WTC11 (cell line): ENCODE measurements around the gene LAPTM4A. TPM values are rescaled to one million over a fixed set of nuclear protein-coding genes. Genes with fewer than 3 reads are reported as not detected.

Source experiments
- ATAC-seq: fragments of 200-7000 bp; cut with Tn5 transposase; 2 replicates; pipeline ENCODE4 v1.10.0; 2021; ENCODE audit warnings: mild to moderate bottlenecking, moderate library complexity
- CTCF ChIA-PET: fragments of 300-600 bp; sonication (Branson Sonifier 250); formaldehyde crosslinking; loops from one replicate; lab custom pipeline; 2021; ENCODE audit warnings: antibody characterized with exemption; lab: Charles Lee
- POLR2A ChIA-PET: fragments of 350-600 bp; sonication (Branson Sonifier 250); formaldehyde crosslinking; loops from one replicate; lab custom pipeline; 2021; ENCODE audit warnings: antibody characterized with exemption; lab: Charles Lee
- DNase-seq: peaks from one replicate; pipeline ENCODE4 v3.0.0; 2021; ENCODE audit warnings: low spot score
- H3K27ac Mint-ChIP-seq: 2 replicates; pipeline ENCODE4 v1.8.0; 2021; ENCODE audit warnings: mixed read lengths
- H3K27me3 Mint-ChIP-seq: 2 replicates; pipeline ENCODE4 v1.8.0; 2021; ENCODE audit warnings: low read depth, mild to moderate bottlenecking, moderate library complexity, mixed read lengths
- H3K36me3 Mint-ChIP-seq: 2 replicates; pipeline ENCODE4 v1.8.0; 2021; ENCODE audit warnings: mixed read lengths
- H3K4me1 Mint-ChIP-seq: 2 replicates; pipeline ENCODE4 v1.8.0; 2022; ENCODE audit warnings: mixed read lengths
- H3K4me3 Mint-ChIP-seq: 2 replicates; pipeline ENCODE4 v1.8.0; 2021; ENCODE audit warnings: mild to moderate bottlenecking, moderate library complexity, mixed read lengths
- H3K9me3 Mint-ChIP-seq: 2 replicates; pipeline ENCODE4 v1.8.0; 2021; ENCODE audit warnings: mixed read lengths
- CREB1 ChIP-seq: sonication (generic); formaldehyde crosslinking; IDR thresholded peaks from 2 replicates; pipeline ENCODE4 v1.8.0; 2023; ENCODE audit warnings: mild to moderate bottlenecking, missing genetic modification reagents
- ESRRA ChIP-seq: sonication (generic); formaldehyde crosslinking; IDR thresholded peaks from 2 replicates; pipeline ENCODE4 v1.8.1; 2022; ENCODE audit warnings: mild to moderate bottlenecking, missing genetic modification reagents, borderline replicate concordance
- ETV6 ChIP-seq: sonication (generic); formaldehyde crosslinking; IDR thresholded peaks from 2 replicates; pipeline ENCODE4 v1.8.1; 2022; ENCODE audit warnings: mild to moderate bottlenecking, missing genetic modification reagents
- FOXK1 ChIP-seq: sonication (generic); formaldehyde crosslinking; IDR thresholded peaks from 2 replicates; pipeline ENCODE4 v1.8.0; 2022; ENCODE audit warnings: mild to moderate bottlenecking, moderate library complexity, missing genetic modification reagents
- FOXP1 ChIP-seq: sonication (generic); formaldehyde crosslinking; IDR thresholded peaks from 2 replicates; pipeline ENCODE4 v1.8.0; 2022; ENCODE audit warnings: missing genetic modification reagents, mild to moderate bottlenecking, moderate library complexity, borderline replicate concordance
- GABPB1 ChIP-seq: sonication (generic); formaldehyde crosslinking; IDR thresholded peaks from 2 replicates; pipeline ENCODE4 v1.8.1; 2023; ENCODE audit warnings: mild to moderate bottlenecking, missing genetic modification reagents
- JUN ChIP-seq: sonication (generic); formaldehyde crosslinking; IDR thresholded peaks from 2 replicates; pipeline ENCODE4 v1.8.0; 2023; ENCODE audit warnings: mild to moderate bottlenecking, missing genetic modification reagents
- KAT7 ChIP-seq: sonication (generic); formaldehyde crosslinking; IDR thresholded peaks from 2 replicates; pipeline ENCODE4 v1.8.1; 2023; ENCODE audit warnings: missing genetic modification reagents, mild to moderate bottlenecking, borderline replicate concordance
- NFATC4 ChIP-seq: fragments of 250-450 bp; sonication (Bioruptor Pico); IDR thresholded peaks from 2 replicates; pipeline ENCODE4 v1.9.0; 2021; ENCODE audit warnings: mild to moderate bottlenecking
- TCF7 ChIP-seq: sonication (generic); formaldehyde crosslinking; IDR thresholded peaks from 2 replicates; pipeline ENCODE4 v1.8.0; 2022; ENCODE audit warnings: mild to moderate bottlenecking, low read depth, missing genetic modification reagents, moderate library complexity
- TEAD1 ChIP-seq: sonication (generic); formaldehyde crosslinking; IDR thresholded peaks from 2 replicates; pipeline ENCODE4 v1.8.0; 2022; ENCODE audit warnings: mild to moderate bottlenecking, missing genetic modification reagents
- ZBTB21 ChIP-seq: sonication (generic); formaldehyde crosslinking; IDR thresholded peaks from 2 replicates; pipeline ENCODE4 v1.8.1; 2023; ENCODE audit warnings: mild to moderate bottlenecking, missing genetic modification reagents, borderline replicate concordance
- ZNF423 ChIP-seq: fragments of 250-450 bp; sonication (Bioruptor Pico); IDR thresholded peaks from 2 replicates; pipeline ENCODE4 v2.1.2; 2022; ENCODE audit warnings: mild to moderate bottlenecking, moderate library complexity
- total RNA-seq: library from RNA; stranded (reverse); gene quantifications from 3 replicates; pipeline ENCODE4 v1.2.3, GENCODE V29; 2021
- TF ChIP-seq, protein P1 (sequence below): sonication (generic); formaldehyde crosslinking; IDR thresholded peaks from 2 replicates; pipeline ENCODE4 v1.8.1; 2023; ENCODE audit warnings: mild to moderate bottlenecking, moderate library complexity, missing genetic modification reagents
- TF ChIP-seq, protein P2 (sequence below): sonication (generic); formaldehyde crosslinking; IDR thresholded peaks from 2 replicates; pipeline ENCODE4 v1.8.1; 2022; ENCODE audit warnings: missing genetic modification reagents, borderline replicate concordance
- TF ChIP-seq, protein P3 (sequence below): fragments of 250-450 bp; sonication (Bioruptor Pico); IDR thresholded peaks from 2 replicates; pipeline ENCODE4 v1.9.0; 2021; ENCODE audit warnings: mild to moderate bottlenecking
- TF ChIP-seq, protein P4 (sequence below): sonication (generic); formaldehyde crosslinking; IDR thresholded peaks from 2 replicates; pipeline ENCODE4 v1.8.1; 2023; ENCODE audit warnings: mild to moderate bottlenecking, missing genetic modification reagents, moderate library complexity
- TF ChIP-seq, protein P5 (sequence below): sonication (generic); formaldehyde crosslinking; IDR thresholded peaks from 2 replicates; pipeline ENCODE4 v1.8.1; 2022; ENCODE audit warnings: mild to moderate bottlenecking, missing genetic modification reagents, moderate library complexity, borderline replicate concordance
- TF ChIP-seq, protein P6 (sequence below): sonication (generic); formaldehyde crosslinking; IDR thresholded peaks from 2 replicates; pipeline ENCODE4 v1.8.1; 2023; ENCODE audit warnings: mild to moderate bottlenecking, missing genetic modification reagents
- TF ChIP-seq, protein P7 (sequence below): sonication (generic); formaldehyde crosslinking; IDR thresholded peaks from 2 replicates; pipeline ENCODE4 v1.8.0; 2022; ENCODE audit warnings: mild to moderate bottlenecking, missing genetic modification reagents

LAPTM4A gene
- total RNA-seq, 1 experiment from 2014 or later, result 163 TPM

DNA sequence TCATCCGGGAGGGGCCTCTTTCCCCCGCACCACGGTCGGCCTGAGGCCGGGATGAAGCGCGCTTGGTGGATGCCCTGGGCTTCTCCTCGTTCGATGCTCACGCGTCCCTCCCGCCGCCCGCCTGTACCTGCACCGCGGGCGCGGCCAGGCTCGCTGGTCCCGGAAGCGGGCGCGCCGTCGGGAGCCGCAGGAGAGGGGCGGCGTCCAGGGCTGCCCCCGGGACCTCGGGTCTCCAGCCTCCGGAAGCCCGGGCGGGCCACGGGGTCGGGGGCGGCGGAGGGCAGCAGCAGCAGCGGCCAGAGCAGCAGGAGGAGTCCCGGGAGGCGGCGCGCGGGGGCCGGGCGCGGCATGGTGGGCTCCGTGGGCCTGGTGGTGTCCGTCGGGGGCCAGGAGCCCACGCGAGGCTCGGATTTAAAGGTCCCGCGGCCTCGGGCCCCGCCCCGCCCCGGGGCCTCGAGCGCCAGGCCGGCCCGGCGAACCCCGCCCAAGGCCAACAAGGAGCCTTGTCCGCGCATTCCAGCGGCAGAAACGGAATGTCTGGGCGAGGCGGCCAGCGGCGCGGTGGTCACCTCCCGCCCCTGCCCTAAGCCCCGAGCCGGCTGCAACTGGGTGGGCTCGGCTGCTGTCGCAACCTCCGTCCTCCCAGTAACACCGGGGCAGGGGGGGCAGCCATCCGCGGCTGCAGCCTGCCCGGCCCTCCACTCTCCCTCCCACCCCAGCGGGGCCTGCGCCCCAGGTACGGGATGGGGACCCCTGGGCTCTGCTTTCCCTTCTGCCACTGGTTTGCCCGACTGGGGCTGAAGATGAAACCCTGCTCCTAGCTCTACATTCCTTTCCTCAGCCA is 38.9 kb downstream of the LAPTM4A start, which contains the start of gene MATN3 (continued):
- TF ChIP-seq TEAD1 (CRISPR knock-in tag), result peak; percentile 75; the same call in 1 of the 2 replicates
- peak; percentile 17; the same call in 1 of the 2 replicates for TF ChIP-seq FOXK1
- TF ChIP-seq, protein P1, sequence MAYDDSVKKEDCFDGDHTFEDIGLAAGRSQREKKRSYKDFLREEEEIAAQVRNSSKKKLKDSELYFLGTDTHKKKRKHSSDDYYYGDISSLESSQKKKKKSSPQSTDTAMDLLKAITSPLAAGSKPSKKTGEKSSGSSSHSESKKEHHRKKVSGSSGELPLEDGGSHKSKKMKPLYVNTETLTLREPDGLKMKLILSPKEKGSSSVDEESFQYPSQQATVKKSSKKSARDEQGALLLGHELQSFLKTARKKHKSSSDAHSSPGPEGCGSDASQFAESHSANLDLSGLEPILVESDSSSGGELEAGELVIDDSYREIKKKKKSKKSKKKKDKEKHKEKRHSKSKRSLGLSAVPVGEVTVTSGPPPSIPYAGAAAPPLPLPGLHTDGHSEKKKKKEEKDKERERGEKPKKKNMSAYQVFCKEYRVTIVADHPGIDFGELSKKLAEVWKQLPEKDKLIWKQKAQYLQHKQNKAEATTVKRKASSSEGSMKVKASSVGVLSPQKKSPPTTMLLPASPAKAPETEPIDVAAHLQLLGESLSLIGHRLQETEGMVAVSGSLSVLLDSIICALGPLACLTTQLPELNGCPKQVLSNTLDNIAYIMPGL (CRISPR knock-in tag), result peak; percentile 30; the same call in 1 of the 2 replicates

DNA sequence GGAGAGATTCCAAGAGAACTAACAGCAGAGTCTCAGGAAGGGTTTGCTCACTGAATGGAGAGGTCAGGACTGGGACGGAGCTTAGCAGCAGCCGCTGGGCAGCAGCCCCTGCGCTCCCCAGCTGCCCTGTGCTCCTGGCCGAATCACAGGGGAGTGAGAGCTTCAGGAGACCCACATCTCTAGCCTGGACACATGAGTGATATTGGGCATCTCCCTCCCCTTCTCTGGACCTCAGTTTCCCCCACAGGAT is 39.5 kb downstream of the LAPTM4A start:
- peaks cover 3% of the 10 kb centered on the region; the same call in 1 of the 2 replicates for H3K36me3 Mint-ChIP-seq
- peaks cover 42% of the 10 kb centered on the region for H3K27me3 Mint-ChIP-seq
- no peak for TF ChIP-seq ESRRA
- no peak for TF ChIP-seq KAT7 (CRISPR knock-in tag)
- TF ChIP-seq ZNF423 (CRISPR knock-in tag), result no peak
- TF ChIP-seq, protein P2, sequence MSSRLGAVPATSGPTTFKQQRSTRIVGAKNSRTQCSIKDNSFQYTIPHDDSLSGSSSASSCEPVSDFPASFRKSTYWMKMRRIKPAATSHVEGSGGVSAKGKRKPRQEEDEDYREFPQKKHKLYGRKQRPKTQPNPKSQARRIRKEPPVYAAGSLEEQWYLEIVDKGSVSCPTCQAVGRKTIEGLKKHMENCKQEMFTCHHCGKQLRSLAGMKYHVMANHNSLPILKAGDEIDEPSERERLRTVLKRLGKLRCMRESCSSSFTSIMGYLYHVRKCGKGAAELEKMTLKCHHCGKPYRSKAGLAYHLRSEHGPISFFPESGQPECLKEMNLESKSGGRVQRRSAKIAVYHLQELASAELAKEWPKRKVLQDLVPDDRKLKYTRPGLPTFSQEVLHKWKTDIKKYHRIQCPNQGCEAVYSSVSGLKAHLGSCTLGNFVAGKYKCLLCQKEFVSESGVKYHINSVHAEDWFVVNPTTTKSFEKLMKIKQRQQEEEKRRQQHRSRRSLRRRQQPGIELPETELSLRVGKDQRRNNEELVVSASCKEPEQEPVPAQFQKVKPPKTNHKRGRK (CRISPR knock-in tag), result no peak
- TF ChIP-seq, protein P3, sequence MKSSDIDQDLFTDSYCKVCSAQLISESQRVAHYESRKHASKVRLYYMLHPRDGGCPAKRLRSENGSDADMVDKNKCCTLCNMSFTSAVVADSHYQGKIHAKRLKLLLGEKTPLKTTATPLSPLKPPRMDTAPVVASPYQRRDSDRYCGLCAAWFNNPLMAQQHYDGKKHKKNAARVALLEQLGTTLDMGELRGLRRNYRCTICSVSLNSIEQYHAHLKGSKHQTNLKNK, result no peak
- TF ChIP-seq ZBTB21 (CRISPR knock-in tag), result no peak
- TF ChIP-seq, protein P4, sequence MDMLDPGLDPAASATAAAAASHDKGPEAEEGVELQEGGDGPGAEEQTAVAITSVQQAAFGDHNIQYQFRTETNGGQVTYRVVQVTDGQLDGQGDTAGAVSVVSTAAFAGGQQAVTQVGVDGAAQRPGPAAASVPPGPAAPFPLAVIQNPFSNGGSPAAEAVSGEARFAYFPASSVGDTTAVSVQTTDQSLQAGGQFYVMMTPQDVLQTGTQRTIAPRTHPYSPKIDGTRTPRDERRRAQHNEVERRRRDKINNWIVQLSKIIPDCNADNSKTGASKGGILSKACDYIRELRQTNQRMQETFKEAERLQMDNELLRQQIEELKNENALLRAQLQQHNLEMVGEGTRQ, result no peak
- TF ChIP-seq FOXP1, result no peak
- no peak overlapping the region for H3K27ac Mint-ChIP-seq
- peaks cover 7% of the 10 kb centered on the region for H3K9me3 Mint-ChIP-seq
- DNase-seq, result no peak
- ATAC-seq, result peak; percentile 26
- peaks cover 15% of the 10 kb centered on the region for H3K4me1 Mint-ChIP-seq
- CTCF ChIA-PET, result interaction anchor here (0.6 to 2.8 kb wide), 4 partner anchors 12 to 220 kb away, joined by 3 to 11 read pairs (median 4); partner anchors contain the start of gene WDR35
- H3K4me3 Mint-ChIP-seq, result peak overlapping the region; percentile 70
- POLR2A ChIA-PET, result interaction anchor here (0.9 to 2.3 kb wide), 2 partner anchors 22 to 36 kb away, joined by 3 to 9 read pairs; partner anchors contain the start of gene WDR35

DNA sequence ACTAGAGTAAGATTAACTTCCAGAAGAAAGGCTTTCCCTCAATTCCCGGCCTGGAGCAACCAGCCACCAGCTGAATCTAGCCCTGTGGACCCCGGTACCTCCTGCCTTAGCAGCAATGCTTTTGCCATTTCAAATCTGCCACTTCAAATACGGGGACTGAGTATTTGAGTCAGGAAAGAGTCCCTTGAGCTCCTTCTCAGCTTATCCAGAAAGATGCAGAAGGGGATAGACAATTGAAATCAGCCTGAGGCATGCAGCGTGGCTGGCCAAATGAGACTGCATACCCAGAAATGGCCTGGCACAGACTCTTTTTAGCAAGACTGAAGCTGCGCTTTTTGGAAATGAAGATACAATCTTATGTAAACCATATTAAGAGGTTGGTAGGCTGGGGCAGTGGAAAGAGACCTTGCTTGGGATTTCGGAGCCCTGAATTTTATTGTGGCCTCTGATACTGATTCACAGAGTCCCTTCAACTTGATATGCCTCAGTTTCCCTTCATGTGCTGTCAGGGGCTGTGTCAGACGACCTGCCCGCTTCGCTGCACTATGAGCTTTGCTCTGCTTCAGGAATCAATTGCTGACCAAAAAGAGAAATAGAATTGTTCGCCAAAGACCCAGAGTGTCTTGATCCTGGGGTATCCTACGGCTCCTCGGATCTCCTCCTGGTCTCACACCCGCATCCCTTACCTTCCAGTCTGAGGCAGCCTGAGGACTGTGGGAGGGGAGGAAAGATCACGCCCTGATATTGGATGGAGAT is 40.0 kb downstream of the LAPTM4A start:
- peaks cover 42% of the 10 kb centered on the region for H3K27me3 Mint-ChIP-seq
- peaks cover 15% of the 10 kb centered on the region for H3K4me1 Mint-ChIP-seq
- peaks cover 7% of the 10 kb centered on the region for H3K9me3 Mint-ChIP-seq
- ChIA-PET CTCF (interaction anchor here (0.6 to 2.8 kb wide), 4 partner anchors 22 to 220 kb away, joined by 3 to 11 read pairs (median 4); partner anchors contain the start of gene WDR35), POLR2A (interaction anchor here (0.6 to 2.3 kb wide), 3 partner anchors 22 to 54 kb away, joined by 3 to 9 read pairs (median 4); partner anchors contain the start of gene WDR35)
- H3K4me3 Mint-ChIP-seq, result peak overlapping the region; percentile 70
- no peak for ATAC-seq
- TF ChIP-seq ETV6 (CRISPR knock-in tag) (no peak), CREB1 (CRISPR knock-in tag) (no peak), JUN (CRISPR knock-in tag) (no peak), NFATC4 (CRISPR knock-in tag) (no peak), TCF7 (CRISPR knock-in tag) (no peak), GABPB1 (CRISPR knock-in tag) (no peak)
- TF ChIP-seq, protein P5, sequence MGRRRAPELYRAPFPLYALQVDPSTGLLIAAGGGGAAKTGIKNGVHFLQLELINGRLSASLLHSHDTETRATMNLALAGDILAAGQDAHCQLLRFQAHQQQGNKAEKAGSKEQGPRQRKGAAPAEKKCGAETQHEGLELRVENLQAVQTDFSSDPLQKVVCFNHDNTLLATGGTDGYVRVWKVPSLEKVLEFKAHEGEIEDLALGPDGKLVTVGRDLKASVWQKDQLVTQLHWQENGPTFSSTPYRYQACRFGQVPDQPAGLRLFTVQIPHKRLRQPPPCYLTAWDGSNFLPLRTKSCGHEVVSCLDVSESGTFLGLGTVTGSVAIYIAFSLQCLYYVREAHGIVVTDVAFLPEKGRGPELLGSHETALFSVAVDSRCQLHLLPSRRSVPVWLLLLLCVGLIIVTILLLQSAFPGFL (CRISPR knock-in tag), result no peak
- TF ChIP-seq, protein P6, sequence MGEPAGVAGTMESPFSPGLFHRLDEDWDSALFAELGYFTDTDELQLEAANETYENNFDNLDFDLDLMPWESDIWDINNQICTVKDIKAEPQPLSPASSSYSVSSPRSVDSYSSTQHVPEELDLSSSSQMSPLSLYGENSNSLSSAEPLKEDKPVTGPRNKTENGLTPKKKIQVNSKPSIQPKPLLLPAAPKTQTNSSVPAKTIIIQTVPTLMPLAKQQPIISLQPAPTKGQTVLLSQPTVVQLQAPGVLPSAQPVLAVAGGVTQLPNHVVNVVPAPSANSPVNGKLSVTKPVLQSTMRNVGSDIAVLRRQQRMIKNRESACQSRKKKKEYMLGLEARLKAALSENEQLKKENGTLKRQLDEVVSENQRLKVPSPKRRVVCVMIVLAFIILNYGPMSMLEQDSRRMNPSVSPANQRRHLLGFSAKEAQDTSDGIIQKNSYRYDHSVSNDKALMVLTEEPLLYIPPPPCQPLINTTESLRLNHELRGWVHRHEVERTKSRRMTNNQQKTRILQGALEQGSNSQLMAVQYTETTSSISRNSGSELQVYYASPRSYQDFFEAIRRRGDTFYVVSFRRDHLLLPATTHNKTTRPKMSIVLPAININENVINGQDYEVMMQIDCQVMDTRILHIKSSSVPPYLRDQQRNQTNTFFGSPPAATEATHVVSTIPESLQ (CRISPR knock-in tag), result no peak
- TF ChIP-seq, protein P7, sequence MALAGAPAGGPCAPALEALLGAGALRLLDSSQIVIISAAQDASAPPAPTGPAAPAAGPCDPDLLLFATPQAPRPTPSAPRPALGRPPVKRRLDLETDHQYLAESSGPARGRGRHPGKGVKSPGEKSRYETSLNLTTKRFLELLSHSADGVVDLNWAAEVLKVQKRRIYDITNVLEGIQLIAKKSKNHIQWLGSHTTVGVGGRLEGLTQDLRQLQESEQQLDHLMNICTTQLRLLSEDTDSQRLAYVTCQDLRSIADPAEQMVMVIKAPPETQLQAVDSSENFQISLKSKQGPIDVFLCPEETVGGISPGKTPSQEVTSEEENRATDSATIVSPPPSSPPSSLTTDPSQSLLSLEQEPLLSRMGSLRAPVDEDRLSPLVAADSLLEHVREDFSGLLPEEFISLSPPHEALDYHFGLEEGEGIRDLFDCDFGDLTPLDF (CRISPR knock-in tag), result no peak
- H3K36me3 Mint-ChIP-seq, result peaks cover 3% of the 10 kb centered on the region; the same call in 1 of the 2 replicates
- H3K27ac Mint-ChIP-seq, result no peak overlapping the region
- no peak for DNase-seq
